Measurements from ENCODE around the gene HES1.
A peak's percentile ranks its signal among the peaks of the same experiment; 100 is the strongest.

Gene HES1

DNA sequence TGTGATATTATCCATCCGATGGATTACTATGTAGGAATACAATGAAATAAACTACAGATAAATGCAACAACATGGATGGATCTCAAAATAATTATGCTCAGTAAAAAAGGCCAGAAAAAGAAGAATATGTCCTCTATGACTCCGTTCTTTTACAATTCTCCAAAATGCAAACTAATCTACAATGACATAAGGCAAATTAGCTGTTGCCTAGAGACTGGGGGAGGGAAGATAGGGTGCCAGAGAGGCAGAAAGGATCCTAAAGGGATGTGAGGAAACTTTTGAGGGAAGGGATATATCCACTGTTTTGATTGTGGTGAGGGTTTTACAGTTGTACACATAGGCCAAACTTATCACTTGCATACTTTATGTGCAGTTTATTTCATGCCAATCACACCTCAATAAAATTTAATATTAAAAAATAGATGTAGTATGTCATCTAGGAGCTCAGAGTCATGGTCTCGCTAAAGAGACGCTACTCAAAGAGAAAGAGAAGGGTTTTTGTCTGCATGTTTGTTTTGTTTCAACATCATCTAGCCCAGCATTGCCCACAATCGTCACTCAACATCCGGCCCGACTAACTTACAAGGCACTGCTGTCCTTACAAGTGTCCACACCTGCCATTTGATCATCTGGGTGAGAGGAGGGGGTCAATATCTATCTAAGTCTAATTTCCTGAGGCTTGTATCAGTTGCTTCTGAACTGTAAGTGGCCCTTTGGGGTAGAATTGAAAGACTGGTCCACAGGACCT is 29.5 kb downstream of the HES1 start:
- ChIA-PET CTCF (interaction anchor here (0.7 kb wide), 1 partner anchor 98 kb away, joined by 4 read pairs; no protein-coding TSS in a partner anchor), POLR2A (no interaction called here)
- TF ChIP-seq, protein P1, sequence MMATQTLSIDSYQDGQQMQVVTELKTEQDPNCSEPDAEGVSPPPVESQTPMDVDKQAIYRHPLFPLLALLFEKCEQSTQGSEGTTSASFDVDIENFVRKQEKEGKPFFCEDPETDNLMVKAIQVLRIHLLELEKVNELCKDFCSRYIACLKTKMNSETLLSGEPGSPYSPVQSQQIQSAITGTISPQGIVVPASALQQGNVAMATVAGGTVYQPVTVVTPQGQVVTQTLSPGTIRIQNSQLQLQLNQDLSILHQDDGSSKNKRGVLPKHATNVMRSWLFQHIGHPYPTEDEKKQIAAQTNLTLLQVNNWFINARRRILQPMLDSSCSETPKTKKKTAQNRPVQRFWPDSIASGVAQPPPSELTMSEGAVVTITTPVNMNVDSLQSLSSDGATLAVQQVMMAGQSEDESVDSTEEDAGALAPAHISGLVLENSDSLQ (IDR thresholded peaks at IDR 0.05): no peak
- TF ChIP-seq ELF4 (IDR thresholded peaks at IDR 0.05) (no peak), FOXA1 (IDR thresholded peaks at IDR 0.05) (no peak), FOXK2 (IDR thresholded peaks at IDR 0.05) (no peak), LEF1 (IDR thresholded peaks at IDR 0.05; ENCODE audit: borderline replicate concordance) (no peak), HDGF (IDR thresholded peaks at IDR 0.05; ENCODE audit: borderline replicate concordance) (no peak), ARNT (IDR thresholded peaks at IDR 0.05) (no peak), BHLHE40 (IDR thresholded peaks at IDR 0.05; ENCODE audit: borderline replicate concordance) (no peak), FOXM1 (IDR thresholded peaks at IDR 0.05; ENCODE audit: borderline replicate concordance) (no peak), SUZ12 (IDR thresholded peaks at IDR 0.05) (no peak), SP1 (IDR thresholded peaks at IDR 0.05) (no peak), NFRKB (IDR thresholded peaks at IDR 0.05) (no peak), L3MBTL2 (conservative IDR thresholded peaks at IDR 0.05) (no peak)
- DNase-seq (ENCODE audit: extremely low spot score): no peak

DNA sequence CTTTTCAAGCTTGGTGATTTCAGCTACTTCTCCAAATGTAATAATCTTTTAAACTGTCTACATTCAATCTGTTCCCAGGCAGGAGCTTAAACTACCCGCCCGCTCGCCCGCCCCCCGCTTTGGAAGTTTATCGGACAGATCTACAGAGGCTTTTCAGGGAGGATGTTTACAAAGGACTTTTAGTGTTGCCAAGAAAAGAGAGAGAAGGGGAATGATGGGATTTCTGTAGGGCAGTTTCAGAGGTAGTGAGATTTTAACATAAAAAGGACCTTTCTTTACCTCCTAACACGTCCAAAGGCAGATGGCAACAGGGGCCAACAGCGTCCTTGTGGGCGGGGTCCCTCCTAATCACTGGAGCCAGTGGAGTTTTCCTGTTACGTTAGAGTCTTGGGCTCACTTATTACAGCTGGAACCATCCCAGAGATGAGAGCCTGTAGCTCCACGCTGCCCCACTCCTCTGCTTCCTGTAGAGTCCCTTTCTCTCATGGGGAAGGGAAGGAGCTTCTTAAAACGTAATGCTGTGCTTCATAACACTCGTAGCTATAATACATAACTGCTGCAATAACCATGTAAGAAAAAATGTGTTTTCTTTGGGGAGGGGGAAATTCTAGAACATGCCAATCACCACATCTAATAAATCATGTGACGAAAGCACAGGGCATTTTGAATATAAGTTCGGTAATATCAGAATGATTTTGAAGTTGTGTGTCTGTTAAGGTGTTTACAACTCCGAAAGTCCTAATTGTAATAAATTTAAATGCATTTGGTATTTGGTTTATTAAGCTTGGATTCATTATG is 30.9 kb downstream of the HES1 start:
- CTCF ChIA-PET: interaction anchor here (0.8 to 1.0 kb wide), 2 partner anchors 8 to 149 kb away, joined by 3 to 4 read pairs; no protein-coding TSS in a partner anchor
- POLR2A ChIA-PET: interaction anchor here (1.1 to 1.8 kb wide), 2 partner anchors 10 to 30 kb away, joined by 3 to 6 read pairs; no protein-coding TSS in a partner anchor
- DNase-seq (ENCODE audit: extremely low spot score): no peak
- no peak for TF ChIP-seq LEF1 (IDR thresholded peaks at IDR 0.05; ENCODE audit: borderline replicate concordance)
- TF ChIP-seq SP1 (IDR thresholded peaks at IDR 0.05): no peak
- TF ChIP-seq, protein P1 (IDR thresholded peaks at IDR 0.05): peak; percentile 66; the same call in 1 of the 2 replicates

DNA sequence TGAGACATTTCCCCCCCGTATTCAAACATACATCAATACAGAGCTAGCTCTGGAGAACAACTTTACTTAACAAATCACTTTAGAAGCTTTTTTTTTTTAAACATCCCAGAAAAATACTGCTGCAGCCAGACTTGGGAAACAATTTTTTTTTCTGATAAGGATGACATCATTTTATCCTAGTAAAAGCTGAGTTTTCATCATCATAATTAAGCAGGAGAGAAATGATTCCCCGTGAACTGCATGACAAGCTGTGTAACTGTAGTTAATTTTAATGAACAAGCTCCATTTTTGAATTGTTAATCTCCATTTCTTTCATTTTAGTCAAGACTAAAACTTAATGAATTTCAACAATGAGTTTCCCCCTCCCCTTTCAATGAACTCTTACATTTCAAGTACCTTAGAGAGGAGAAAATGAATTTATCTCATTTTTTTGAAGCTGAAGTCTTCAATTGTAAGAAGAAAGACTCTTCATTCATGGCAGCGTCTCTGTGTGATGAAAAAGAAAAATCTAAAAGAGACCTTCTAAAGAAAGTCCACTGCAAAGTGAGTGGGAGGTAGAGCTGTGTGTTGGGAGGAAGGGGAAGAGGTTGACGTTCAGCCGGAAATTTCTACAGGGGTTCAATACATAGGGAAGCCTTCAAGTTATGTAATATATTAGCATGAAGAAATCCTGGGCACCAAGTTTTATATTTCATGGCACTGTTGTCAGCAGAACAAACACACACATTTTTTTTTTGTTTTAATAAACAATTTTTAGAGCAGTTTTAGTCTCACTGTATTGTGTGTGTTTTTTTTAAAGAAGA is 31.7 kb downstream of the HES1 start:
- DNase-seq (ENCODE audit: extremely low spot score): no peak
- ChIA-PET CTCF (interaction anchor here (0.7 to 1.0 kb wide), 3 partner anchors 9 to 371 kb away, joined by 3 to 6 read pairs (median 4); no protein-coding TSS in a partner anchor), POLR2A (interaction anchor here (1.0 to 1.8 kb wide), 2 partner anchors 26 to 31 kb away, joined by 6 read pairs; no protein-coding TSS in a partner anchor)
- TF ChIP-seq FOXK2 (IDR thresholded peaks at IDR 0.05): no peak
- TF ChIP-seq BHLHE40 (IDR thresholded peaks at IDR 0.05; ENCODE audit: borderline replicate concordance): no peak
- no peak for TF ChIP-seq TARDBP (IDR thresholded peaks at IDR 0.05)
- TF ChIP-seq FOXM1 (IDR thresholded peaks at IDR 0.05; ENCODE audit: borderline replicate concordance): no peak
- no peak for TF ChIP-seq ZNF384 (IDR thresholded peaks at IDR 0.05)
- TF ChIP-seq FOXA1 (IDR thresholded peaks at IDR 0.05): no peak
- no peak for TF ChIP-seq ELF4 (IDR thresholded peaks at IDR 0.05)
- TF ChIP-seq ARNT (IDR thresholded peaks at IDR 0.05): no peak
- TF ChIP-seq NFRKB (IDR thresholded peaks at IDR 0.05): no peak
- no peak for TF ChIP-seq LEF1 (IDR thresholded peaks at IDR 0.05; ENCODE audit: borderline replicate concordance)
- TF ChIP-seq SP1 (IDR thresholded peaks at IDR 0.05): no peak
- no peak for TF ChIP-seq L3MBTL2 (conservative IDR thresholded peaks at IDR 0.05)
- TF ChIP-seq SUZ12 (IDR thresholded peaks at IDR 0.05): no peak
- no peak for TF ChIP-seq CTBP1 (IDR thresholded peaks at IDR 0.05; ENCODE audit: borderline replicate concordance)
- no peak for TF ChIP-seq HDGF (IDR thresholded peaks at IDR 0.05; ENCODE audit: borderline replicate concordance)
- TF ChIP-seq, protein P1 (IDR thresholded peaks at IDR 0.05): no peak

GRCh38 chr3:194168994-194169393 is 33.0 kb downstream of the HES1 start:
- POLR2A ChIA-PET: no interaction called here
- CTCF ChIA-PET: no interaction called here
- no peak for DNase-seq (ENCODE audit: extremely low spot score)
- TF ChIP-seq BHLHE40 (IDR thresholded peaks at IDR 0.05; ENCODE audit: borderline replicate concordance) (no peak), ELF4 (IDR thresholded peaks at IDR 0.05) (no peak), LEF1 (IDR thresholded peaks at IDR 0.05; ENCODE audit: borderline replicate concordance) (no peak), ZNF384 (IDR thresholded peaks at IDR 0.05) (no peak), FOXA1 (IDR thresholded peaks at IDR 0.05) (no peak), L3MBTL2 (conservative IDR thresholded peaks at IDR 0.05) (no peak), FOXK2 (IDR thresholded peaks at IDR 0.05) (no peak), FOXM1 (IDR thresholded peaks at IDR 0.05; ENCODE audit: borderline replicate concordance) (no peak), ARNT (IDR thresholded peaks at IDR 0.05) (no peak)
- TF ChIP-seq, protein P1 (IDR thresholded peaks at IDR 0.05): no peak

Measured in HEK293T (cell line).